Esophagus muscularis mucosa (tissue), 4 donors: Measurements from ENCODE around the gene SNX2. TPM values are rescaled to one million over a fixed set of nuclear protein-coding genes. Genes with fewer than 3 reads are reported as not detected.
A peak's percentile ranks its signal among the peaks of the same experiment; 100 is the strongest.

Source experiments
- DNase-seq: peaks from one replicate; pipeline ENCODE4 v3.0.0-alpha.2; 2017; ENCODE audit errors: extremely low spot score
- H3K27ac ChIP-seq, 4 donors: fragments of 200-600 bp; sonication (generic); replicated peaks in 1 of 4; 1 replicate in 3 of 4; 2 replicates in 1 of 4; pipeline ENCODE4 v1.5.1; 2016 to 2019; ENCODE audit warnings: mild to moderate bottlenecking in 1 of 4
- H3K27me3 ChIP-seq, 4 donors: fragments of 200-600 bp; sonication (generic); one replicate each; pipeline versions ENCODE4 v1.5.1 to v1.6.0; 2016 to 2019
- H3K36me3 ChIP-seq, 4 donors: fragments of 200-600 bp; sonication (generic); one replicate each; pipeline ENCODE4 v1.5.1; 2016 to 2019
- H3K4me1 ChIP-seq, 4 donors: fragments of 200-600 bp; sonication (generic); one replicate each; pipeline ENCODE4 v1.5.1; 2016 to 2019
- H3K4me3 ChIP-seq, 4 donors: fragments of 200-600 bp; sonication (generic); 1 replicate in 2 of 4; 2 replicates in 2 of 4; pipeline ENCODE4 v1.5.1; 2016 to 2019; ENCODE audit warnings: mild to moderate bottlenecking in 4 of 4, moderate library complexity in 1 of 4
- H3K9me3 ChIP-seq, 4 donors: fragments of 200-600 bp; sonication (generic); 1 replicate in 3 of 4; 2 replicates in 1 of 4; pipeline ENCODE4 v1.5.1; 2016 to 2019
- EP300 ChIP-seq: sonication (generic); formaldehyde crosslinking; IDR thresholded peaks from one replicate; pipeline ENCODE4 v1.6.1; 2017; ENCODE audit warnings: antibody characterized with exemption
- POLR2A ChIP-seq: fragments of 450-650 bp; IDR thresholded peaks from one replicate; pipeline ENCODE4 v1.6.1; 2017; ENCODE audit warnings: antibody characterized with exemption, moderate library complexity, mild to moderate bottlenecking, low read depth
- POLR2AphosphoS5 ChIP-seq, 2 donors: sonication (generic); formaldehyde crosslinking; IDR thresholded peaks; one replicate each; pipeline ENCODE4 v1.6.1; 2017; ENCODE audit warnings: antibody characterized with exemption in 2 of 2
- WGBS: methylation state at CpG from one replicate; pipeline ENCODE4 v1.1.5; 2018; 5-methylcytosine and 5-hydroxymethylcytosine counted together
- intact Hi-C: fragments of 100-400 bp; cut with DNase I; formaldehyde crosslinking; loops from one replicate; pipeline ENCODE4 v1.15.1; 2023
- total RNA-seq, 4 donors: library from RNA; depleted of rRNA; stranded (reverse); fragments of >200 nt; gene quantifications; one replicate each; pipeline versions ENCODE4 v1.1.0 to v1.2.1, GENCODE V29; 2016
- TF ChIP-seq, protein P1 (sequence below), 3 experiments: fragments of 200-600 bp in 2 of 3; fragments of 450-650 bp in 1 of 3; sonication (generic) in 2 of 3; IDR thresholded peaks; one replicate each; pipeline ENCODE4 v1.5.1; 2017 to 2019; ENCODE audit warnings: antibody characterized with exemption in 3 of 3, mild to moderate bottlenecking in 2 of 3, moderate library complexity in 1 of 3

The SNX2 gene
- total RNA-seq = 10 to 100 TPM; 62.1 to 86.0 (median 75.4) TPM

- H3K4me1 ChIP-seq = peaks cover 18 to 34% (median 28%) of the 10 kb centered on the region in 4 donors
- H3K27me3 ChIP-seq = no peaks in the 10 kb centered on the region
- H3K27ac ChIP-seq = peak within 1 kb of the TSS; percentile 86 to 94 (median 92)
- no peaks in the 10 kb centered on the region for H3K36me3 ChIP-seq
- H3K4me3 ChIP-seq = peak within 1 kb of the TSS; percentile 88 to 98 (median 92)
- H3K9me3 ChIP-seq = no peaks in the 10 kb centered on the region
- intact Hi-C loops = loop anchor here (2.0 kb wide), 1 partner anchor 70 kb away; the partner anchor contains the start of gene SNX24
- TF ChIP-seq EP300 (no peak), POLR2AphosphoS5 (IDR thresholded peaks at IDR 0.05) (peak; percentile 89 to 90), POLR2A (peak; percentile 25)
- TF ChIP-seq, protein P1, sequence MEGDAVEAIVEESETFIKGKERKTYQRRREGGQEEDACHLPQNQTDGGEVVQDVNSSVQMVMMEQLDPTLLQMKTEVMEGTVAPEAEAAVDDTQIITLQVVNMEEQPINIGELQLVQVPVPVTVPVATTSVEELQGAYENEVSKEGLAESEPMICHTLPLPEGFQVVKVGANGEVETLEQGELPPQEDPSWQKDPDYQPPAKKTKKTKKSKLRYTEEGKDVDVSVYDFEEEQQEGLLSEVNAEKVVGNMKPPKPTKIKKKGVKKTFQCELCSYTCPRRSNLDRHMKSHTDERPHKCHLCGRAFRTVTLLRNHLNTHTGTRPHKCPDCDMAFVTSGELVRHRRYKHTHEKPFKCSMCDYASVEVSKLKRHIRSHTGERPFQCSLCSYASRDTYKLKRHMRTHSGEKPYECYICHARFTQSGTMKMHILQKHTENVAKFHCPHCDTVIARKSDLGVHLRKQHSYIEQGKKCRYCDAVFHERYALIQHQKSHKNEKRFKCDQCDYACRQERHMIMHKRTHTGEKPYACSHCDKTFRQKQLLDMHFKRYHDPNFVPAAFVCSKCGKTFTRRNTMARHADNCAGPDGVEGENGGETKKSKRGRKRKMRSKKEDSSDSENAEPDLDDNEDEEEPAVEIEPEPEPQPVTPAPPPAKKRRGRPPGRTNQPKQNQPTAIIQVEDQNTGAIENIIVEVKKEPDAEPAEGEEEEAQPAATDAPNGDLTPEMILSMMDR (IDR thresholded peaks at IDR 0.05) = peak in 1 of 3 experiments; percentile 25
- 2% methylated on average over 6 of the region's 67 CpGs for WGBS
- peak; percentile 97 for DNase-seq
These were observed at the start of gene SNX2 for GRCh38 chr5:122774861-122775549. Gene SNX2, plus strand, starts transcription at chr5:122775080. Its CDS starts 24 bp downstream, at chr5:122775104.

DNA sequence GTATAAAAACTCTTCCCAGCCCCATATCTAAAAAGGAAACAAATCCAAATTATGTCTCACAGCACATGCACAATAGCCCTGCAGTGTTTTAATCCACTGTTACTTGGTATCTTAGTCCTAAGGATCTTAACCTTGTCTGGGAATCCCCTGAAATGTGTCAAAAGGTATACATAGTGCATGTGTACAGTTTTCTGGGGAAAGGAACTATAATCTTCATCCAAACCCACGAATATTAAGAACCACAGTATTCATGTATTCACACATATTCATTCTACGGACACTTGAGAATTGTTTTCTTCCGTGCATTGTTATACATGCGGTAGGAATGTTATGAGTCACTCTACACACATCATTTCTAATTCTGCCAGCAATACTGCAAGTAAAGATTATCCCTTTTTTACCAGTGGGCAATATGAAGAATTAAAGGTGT lies 47.8 kb upstream of the SNX2 start:
- TF ChIP-seq, protein P1 (IDR thresholded peaks at IDR 0.05) = no peak
- TF ChIP-seq POLR2A = no peak
- intact Hi-C loops = no loop called here
- no peaks in the 10 kb centered on the region for H3K36me3 ChIP-seq
- no peaks in the 10 kb centered on the region for H3K9me3 ChIP-seq
- WGBS = 68% methylated on average over 4 of the region's 4 CpGs
- H3K4me3 ChIP-seq = no peak overlapping the region
- no peaks in the 10 kb centered on the region for H3K27me3 ChIP-seq
- no peak for DNase-seq
- H3K27ac ChIP-seq = no peak overlapping the region
- no peaks in the 10 kb centered on the region for H3K4me1 ChIP-seq

DNA sequence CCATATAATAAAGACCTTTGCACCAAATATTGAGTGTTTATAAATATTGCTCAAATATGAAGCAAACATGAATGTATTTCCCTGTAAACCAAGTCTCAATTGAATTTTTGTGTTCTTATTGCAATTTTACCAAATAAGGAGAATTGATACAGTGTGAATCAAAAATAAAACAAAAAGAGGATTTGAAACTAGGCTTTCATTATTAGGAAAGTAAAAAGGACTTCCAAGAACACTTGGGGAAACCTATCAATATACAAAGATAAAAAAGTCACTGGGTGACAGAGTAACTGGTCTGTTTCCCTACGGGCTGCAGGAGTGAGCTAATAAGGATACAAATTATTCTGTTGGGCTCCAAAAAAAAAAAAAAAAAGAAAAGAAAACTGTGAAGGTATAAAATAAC lies 44.8 kb upstream of the SNX2 start:
- no peaks in the 10 kb centered on the region for H3K36me3 ChIP-seq
- H3K4me1 ChIP-seq = no peaks in the 10 kb centered on the region
- intact Hi-C loops = no loop called here
- WGBS = 92% methylated on average over 1 of the region's 1 CpG
- no peaks in the 10 kb centered on the region for H3K9me3 ChIP-seq
- no peaks in the 10 kb centered on the region for H3K27me3 ChIP-seq
- no peak for DNase-seq
- H3K4me3 ChIP-seq = no peak overlapping the region
- TF ChIP-seq POLR2A (no peak), EP300 (no peak), POLR2AphosphoS5 (IDR thresholded peaks at IDR 0.05) (no peak)
- TF ChIP-seq, protein P1 (IDR thresholded peaks at IDR 0.05) = no peak
- H3K27ac ChIP-seq = no peak overlapping the region

DNA sequence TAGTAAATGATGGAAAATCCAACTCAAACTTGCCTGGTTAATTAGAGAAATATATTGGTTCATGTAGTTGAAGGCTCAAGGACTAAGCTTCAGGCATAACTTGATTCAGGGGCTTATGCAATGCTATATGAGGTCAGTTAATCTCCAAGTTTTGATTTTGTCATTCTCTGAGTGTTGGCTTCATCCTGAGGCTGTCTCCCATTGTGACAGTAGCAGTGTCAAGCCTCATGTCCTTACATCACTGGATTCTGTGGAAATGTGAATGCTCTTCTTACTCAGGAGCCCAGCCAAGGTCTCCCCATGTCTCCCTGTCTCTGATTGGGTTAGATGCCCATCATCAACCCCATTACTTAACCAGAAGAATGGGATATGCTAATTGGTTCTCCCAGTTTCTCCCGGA lies 44.4 kb upstream of the SNX2 start:
- Histone ChIP-seq H3K27me3 (no peaks in the 10 kb centered on the region), H3K36me3 (no peaks in the 10 kb centered on the region), H3K4me1 (no peaks in the 10 kb centered on the region), H3K27ac (no peak overlapping the region), H3K4me3 (no peak overlapping the region), H3K9me3 (no peaks in the 10 kb centered on the region)
- whole genome bisulfite sequencing = 93% methylated on average over 1 of the region's 1 CpG
- TF ChIP-seq, protein P1 (IDR thresholded peaks at IDR 0.05) = no peak
- TF ChIP-seq POLR2A (no peak), EP300 (no peak), POLR2AphosphoS5 (IDR thresholded peaks at IDR 0.05) (no peak)
- intact Hi-C loops = no loop called here
- no peak for DNase-seq
